ENCODE results near the gene MYH4. TPM values are rescaled to one million over a fixed set of nuclear protein-coding genes. Genes with fewer than 3 reads are reported as not detected.

The MYH4 gene
- total RNA-seq, result not detected

GRCh38 chr17:10469459-10469858 is at the start of gene MYH4:
MYH4 (minus strand) TSS chr17:10469559; CDS start chr17:10466745, 2,814 bp downstream.
- ATAC-seq (ENCODE audit: low FRiP score), result no peak
- TF ChIP-seq, protein P1, sequence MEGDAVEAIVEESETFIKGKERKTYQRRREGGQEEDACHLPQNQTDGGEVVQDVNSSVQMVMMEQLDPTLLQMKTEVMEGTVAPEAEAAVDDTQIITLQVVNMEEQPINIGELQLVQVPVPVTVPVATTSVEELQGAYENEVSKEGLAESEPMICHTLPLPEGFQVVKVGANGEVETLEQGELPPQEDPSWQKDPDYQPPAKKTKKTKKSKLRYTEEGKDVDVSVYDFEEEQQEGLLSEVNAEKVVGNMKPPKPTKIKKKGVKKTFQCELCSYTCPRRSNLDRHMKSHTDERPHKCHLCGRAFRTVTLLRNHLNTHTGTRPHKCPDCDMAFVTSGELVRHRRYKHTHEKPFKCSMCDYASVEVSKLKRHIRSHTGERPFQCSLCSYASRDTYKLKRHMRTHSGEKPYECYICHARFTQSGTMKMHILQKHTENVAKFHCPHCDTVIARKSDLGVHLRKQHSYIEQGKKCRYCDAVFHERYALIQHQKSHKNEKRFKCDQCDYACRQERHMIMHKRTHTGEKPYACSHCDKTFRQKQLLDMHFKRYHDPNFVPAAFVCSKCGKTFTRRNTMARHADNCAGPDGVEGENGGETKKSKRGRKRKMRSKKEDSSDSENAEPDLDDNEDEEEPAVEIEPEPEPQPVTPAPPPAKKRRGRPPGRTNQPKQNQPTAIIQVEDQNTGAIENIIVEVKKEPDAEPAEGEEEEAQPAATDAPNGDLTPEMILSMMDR (IDR thresholded peaks at IDR 0.05), result no peak
- DNase-seq (ENCODE audit: low spot score), result no peak

DNA sequence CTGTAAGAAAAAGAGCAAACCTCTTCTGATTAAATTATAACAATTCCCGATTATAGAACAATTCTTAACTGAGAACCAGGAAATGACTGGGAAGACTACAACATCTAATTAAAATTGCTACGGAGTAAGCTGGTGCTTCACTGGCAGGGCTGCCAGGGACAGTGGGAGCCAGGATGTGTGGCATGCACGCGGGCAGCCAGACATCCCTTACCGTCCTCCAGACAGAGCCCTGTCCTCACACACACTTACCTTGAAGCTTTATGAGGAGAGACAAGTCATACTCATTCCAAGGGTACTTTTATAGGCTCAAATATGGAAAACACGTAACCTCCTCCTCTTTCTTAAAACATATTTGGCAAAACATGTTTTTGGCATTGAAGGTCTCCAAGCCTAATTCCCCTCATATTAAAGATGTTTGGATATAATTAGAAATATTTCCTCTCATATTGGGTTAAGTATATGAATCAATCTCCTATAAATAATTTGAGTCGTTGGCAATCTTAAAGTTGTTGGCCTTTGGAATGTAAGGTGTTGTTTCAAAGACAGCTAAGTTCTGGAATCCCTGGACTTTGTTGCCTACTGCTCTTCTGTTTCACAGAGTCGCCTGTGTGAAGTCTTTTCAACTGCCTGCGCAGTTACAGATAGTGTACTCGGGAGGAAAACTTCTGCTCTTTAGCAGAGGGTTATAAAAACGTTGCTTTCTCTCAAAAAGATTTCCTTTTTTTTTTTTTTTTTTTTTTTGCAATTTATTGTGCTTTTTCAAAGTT is 49.1 kb upstream of the MYH4 start, which contains the start of gene MYH1:
TSS of gene MYH1 (minus strand) at position 272 of the 767 bp plus-strand sequence. CDS start 1,900 bp downstream, outside the sequence.
- ATAC-seq (ENCODE audit: low FRiP score) (no peak), DNase-seq (ENCODE audit: low spot score) (no peak)
- TF ChIP-seq, protein P1 (IDR thresholded peaks at IDR 0.05), result no peak

- DNase-seq (ENCODE audit: low spot score) (no peak), ATAC-seq (ENCODE audit: low FRiP score) (no peak)
- TF ChIP-seq, protein P1 (IDR thresholded peaks at IDR 0.05), result no peak
Observed at GRCh38 chr17:10516638-10517037, 47.3 kb upstream of the MYH4 start.

DNA sequence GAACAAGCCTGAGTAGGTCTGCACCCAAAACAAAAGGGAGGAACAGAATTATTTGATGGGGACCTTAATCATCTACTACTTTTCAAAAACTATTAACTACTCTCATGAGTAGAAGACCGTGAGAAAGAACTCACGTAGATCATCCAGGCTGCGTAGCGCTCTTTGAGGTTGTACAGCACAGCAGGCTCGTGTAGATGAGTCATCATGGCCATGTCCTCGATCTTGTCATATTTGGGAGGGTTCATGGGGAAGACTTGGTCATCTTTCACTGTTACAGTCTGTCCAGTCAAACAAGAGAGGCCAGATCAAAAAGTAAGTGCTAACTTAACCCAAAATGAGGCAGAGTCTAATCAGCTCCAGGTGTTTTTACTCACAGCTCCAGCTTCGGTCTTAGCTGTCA is 46.7 kb upstream of the MYH4 start:
- no peak for DNase-seq (ENCODE audit: low spot score)
- ATAC-seq (ENCODE audit: low FRiP score), result no peak
- TF ChIP-seq, protein P1 (IDR thresholded peaks at IDR 0.05), result no peak

GRCh38 chr17:10513299-10514067 is 44.1 kb upstream of the MYH4 start:
- ATAC-seq (ENCODE audit: low FRiP score), result no peak
- DNase-seq (ENCODE audit: low spot score), result no peak
- TF ChIP-seq, protein P1 (IDR thresholded peaks at IDR 0.05), result no peak

- TF ChIP-seq, protein P1 (IDR thresholded peaks at IDR 0.05), result no peak
- ATAC-seq (ENCODE audit: low FRiP score), result no peak
- DNase-seq (ENCODE audit: low spot score), result no peak
Observed at GRCh38 chr17:10512856-10513255, 43.5 kb upstream of the MYH4 start.
